H9 (cell line): Measurements from ENCODE around the gene PLSCR4. TPM values are rescaled to one million over a fixed set of nuclear protein-coding genes. Genes with fewer than 3 reads are reported as not detected.
"Not testable (repeated sequence)": the region's sequence is repeated elsewhere in the genome, so short reads cannot be mapped to it uniquely, and the experiment has no call there.

Source experiments
- DNase-seq: peaks from one replicate; pipeline ENCODE4 v3.0.0-alpha.2; 2017
- H2AFZ ChIP-seq: one replicate; pipeline ENCODE4 v1.6.1; 2013; ENCODE audit warnings: mild to moderate bottlenecking, low read length, control low read depth, moderate library complexity
- H2AK5ac ChIP-seq: 2 replicates; pipeline ENCODE4 v1.6.1; 2013; ENCODE audit warnings: low read length, control low read depth, mixed read lengths; ENCODE audit not compliant: insufficient read length
- H2BK120ac ChIP-seq: one replicate; pipeline ENCODE4 v1.6.1; 2013; ENCODE audit warnings: low read depth, mild to moderate bottlenecking, low read length, control low read depth, inconsistent platforms; ENCODE audit not compliant: poor library complexity, severe bottlenecking
- H2BK12ac ChIP-seq: 2 replicates; pipeline ENCODE4 v1.6.1; 2013; ENCODE audit warnings: low read length, control low read depth, mixed read lengths, low read depth; ENCODE audit not compliant: insufficient read length
- H2BK15ac ChIP-seq: 2 replicates; pipeline ENCODE4 v1.6.1; 2013; ENCODE audit warnings: low read depth, low read length, control low read depth
- H2BK20ac ChIP-seq: one replicate; pipeline ENCODE4 v1.6.1; 2013; ENCODE audit warnings: low read depth, mild to moderate bottlenecking, low read length, control low read depth, inconsistent platforms; ENCODE audit not compliant: poor library complexity, severe bottlenecking
- H2BK5ac ChIP-seq: 2 replicates; pipeline ENCODE4 v1.6.1; 2013; ENCODE audit warnings: low read length, control low read depth, mixed read lengths; ENCODE audit not compliant: insufficient read length
- H3K14ac ChIP-seq: 2 replicates; pipeline ENCODE4 v1.6.1; 2013; ENCODE audit warnings: low read length, control low read depth; ENCODE audit not compliant: insufficient read depth
- H3K18ac ChIP-seq: 2 replicates; pipeline ENCODE4 v1.6.1; 2013; ENCODE audit warnings: low read depth, mild to moderate bottlenecking, mixed read lengths, low read length, control low read depth; ENCODE audit not compliant: insufficient read length
- H3K23ac ChIP-seq: 2 replicates; pipeline ENCODE4 v1.6.1; 2013; ENCODE audit warnings: low read length, control low read depth, mixed read lengths, low read depth; ENCODE audit not compliant: insufficient read length
- H3K23me2 ChIP-seq: 2 replicates; pipeline ENCODE4 v1.6.1; 2013; ENCODE audit warnings: low read depth, mild to moderate bottlenecking, mixed read lengths, low read length, control low read depth; ENCODE audit not compliant: insufficient read length, poor library complexity, severe bottlenecking
- H3K27ac ChIP-seq: 2 replicates; pipeline ENCODE4 v1.5.1; 2013; ENCODE audit warnings: low read length, control low read depth, mixed read lengths, low read depth; ENCODE audit not compliant: insufficient read length
- H3K27me3 ChIP-seq: 2 replicates; pipeline ENCODE4 v1.6.1; 2013; ENCODE audit warnings: low read length, control low read depth, inconsistent platforms; ENCODE audit not compliant: insufficient read depth
- H3K4ac ChIP-seq: 2 replicates; pipeline ENCODE4 v1.6.1; 2013; ENCODE audit warnings: low read depth, mild to moderate bottlenecking, control low read depth, inconsistent platforms, low read length, moderate library complexity
- H3K4me1 ChIP-seq: 2 replicates; pipeline ENCODE4 v1.6.1; 2013; ENCODE audit warnings: low read length, control low read depth, inconsistent platforms; ENCODE audit not compliant: insufficient read depth
- H3K4me2 ChIP-seq: 2 replicates; pipeline ENCODE4 v1.6.1; 2013; ENCODE audit warnings: low read length, control low read depth, mixed read lengths; ENCODE audit not compliant: insufficient read length, insufficient read depth
- H3K56ac ChIP-seq: 2 replicates; pipeline ENCODE4 v1.6.1; 2013; ENCODE audit warnings: low read depth, mild to moderate bottlenecking, mixed read lengths, low read length, control low read depth; ENCODE audit not compliant: insufficient read length
- H3K79me1 ChIP-seq: 2 replicates; pipeline ENCODE4 v1.6.1; 2013; ENCODE audit warnings: low read depth, mild to moderate bottlenecking, moderate library complexity, low read length, control low read depth, inconsistent platforms; ENCODE audit not compliant: insufficient read depth, poor library complexity, severe bottlenecking
- H3K79me2 ChIP-seq: 2 replicates; pipeline ENCODE4 v1.6.1; 2013; ENCODE audit warnings: low read length, control low read depth, inconsistent platforms; ENCODE audit not compliant: insufficient read depth
- H3K9ac ChIP-seq: 2 replicates; pipeline ENCODE4 v1.6.1; 2013; ENCODE audit warnings: low read length, control low read depth, mixed read lengths; ENCODE audit not compliant: insufficient read length; ENCODE audit errors: extremely low read depth
- H3K9me3 ChIP-seq: one replicate; pipeline ENCODE4 v1.6.1; 2013; ENCODE audit warnings: low read depth, low read length, inconsistent platforms; ENCODE audit not compliant: control insufficient read depth
- H3T11ph ChIP-seq: one replicate; pipeline ENCODE4 v1.6.1; 2013; ENCODE audit warnings: mild to moderate bottlenecking, low read length, control low read depth, inconsistent platforms
- H4K20me1 ChIP-seq: one replicate; pipeline ENCODE4 v1.6.1; 2013; ENCODE audit not compliant: control insufficient read depth, insufficient read length, insufficient read depth
- H4K5ac ChIP-seq: 2 replicates; pipeline ENCODE4 v1.6.1; 2013; ENCODE audit warnings: low read depth, mild to moderate bottlenecking, mixed read lengths, low read length, control low read depth; ENCODE audit not compliant: insufficient read length
- H4K8ac ChIP-seq: replicated peaks from 2 replicates; pipeline ENCODE4 v1.6.1; 2013; ENCODE audit warnings: low read length, control low read depth, mixed read lengths, low read depth; ENCODE audit not compliant: insufficient read length
- H4K91ac ChIP-seq: 2 replicates; pipeline ENCODE4 v1.6.1; 2013; ENCODE audit warnings: low read depth, mild to moderate bottlenecking, moderate library complexity, mixed read lengths, low read length, control low read depth; ENCODE audit not compliant: insufficient read length
- H3K27ac Mint-ChIP-seq, 3 experiments: 2 replicates in 2 of 3; 3 replicates in 1 of 3; pipeline ENCODE4 v1.8.0; 2020 to 2021; ENCODE audit warnings: mixed read lengths in 3 of 3, mild to moderate bottlenecking in 1 of 3, moderate library complexity in 1 of 3
- H3K27me3 Mint-ChIP-seq: 2 replicates; pipeline ENCODE4 v1.8.0; 2021; ENCODE audit warnings: low read depth, mild to moderate bottlenecking, moderate library complexity, mixed read lengths
- H3K36me3 Mint-ChIP-seq, 3 experiments: 2 replicates in 2 of 3; 3 replicates in 1 of 3; pipeline ENCODE4 v1.8.0; 2020 to 2021; ENCODE audit warnings: low read depth in 3 of 3, mixed read lengths in 3 of 3; ENCODE audit not compliant: insufficient read depth in 1 of 3
- H3K4me1 Mint-ChIP-seq, 2 experiments: 2 replicates each; pipeline ENCODE4 v1.8.0; 2020; ENCODE audit warnings: mixed read lengths in 2 of 2
- H3K4me3 Mint-ChIP-seq, 2 experiments: 2 replicates in 1 of 2; 3 replicates in 1 of 2; pipeline ENCODE4 v1.8.0; 2020 to 2021; ENCODE audit warnings: mild to moderate bottlenecking in 2 of 2, mixed read lengths in 2 of 2, moderate library complexity in 1 of 2
- H3K9me3 Mint-ChIP-seq, 2 experiments: 2 replicates in 1 of 2; 3 replicates in 1 of 2; pipeline ENCODE4 v1.8.0; 2020; ENCODE audit warnings: mild to moderate bottlenecking in 2 of 2, mixed read lengths in 2 of 2, moderate library complexity in 1 of 2
- WGBS: extraction: QIAGEN DNeasy Blood & Tissue Kit; methylation state at CpG from one replicate; pipeline ENCODE4 v1.1.7; 2013; ENCODE audit warnings: missing lambda C conversion rate, low lambda C conversion rate, mixed read lengths; ENCODE audit not compliant: insufficient read length; ENCODE audit errors: extremely low coverage; 5-methylcytosine and 5-hydroxymethylcytosine counted together
- total RNA-seq: library from RNA; stranded (reverse); gene quantifications from 2 replicates; pipeline ENCODE4 v1.2.1, GENCODE V29; 2021
- TF ChIP-seq, protein P1 (sequence below): fragments of 200-600 bp; sonication (generic); conservative IDR thresholded peaks from 3 replicates; pipeline ENCODE4 v1.8.0; 2021; ENCODE audit warnings: antibody characterized with exemption, mild to moderate bottlenecking

Gene PLSCR4
- total RNA-seq, 1 experiment from 2014 or later = 1.2 TPM

DNA sequence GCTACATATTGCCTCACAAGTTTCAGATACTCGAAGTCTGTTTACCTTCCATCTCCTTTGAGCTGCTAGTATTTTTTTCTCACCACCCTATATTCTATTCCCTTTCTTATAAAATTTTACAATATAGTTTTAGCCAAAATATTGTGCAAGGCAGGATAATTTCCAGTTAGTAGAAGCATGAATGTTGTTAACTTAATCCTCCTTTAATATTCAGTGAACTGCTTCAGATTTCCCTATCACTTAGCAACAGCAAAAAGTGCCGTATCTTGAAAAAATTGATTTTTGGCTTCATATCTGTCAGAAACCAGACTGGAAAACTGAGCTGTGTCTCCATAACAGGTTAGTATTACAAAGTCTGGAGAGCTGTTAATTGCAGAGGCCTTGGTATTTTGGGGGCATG, 24.0 kb downstream of the PLSCR4 start:
- H4K20me1 ChIP-seq = no peaks in the 10 kb centered on the region
- H3K79me2 ChIP-seq = no peaks in the 10 kb centered on the region
- Mint-ChIP-seq H3K4me3 (no peak overlapping the region), H3K4me1 (peaks cover 15 to 22% of the 10 kb centered on the region in 2 experiments), H3K27ac (0 out of 7 replicates have a peak overlapping the region, but pooled peaks of 1 of the 3 experiments have one; percentile 59), H3K36me3 (peaks cover 0 to 5% (median 2%) of the 10 kb centered on the region in 3 experiments; a peak in 2 of 7 replicates), H3K9me3 (peaks cover 0 to 2% of the 10 kb centered on the region in 2 experiments; a peak in 2 of 5 replicates), H3K27me3 (no peaks in the 10 kb centered on the region)
- no peak overlapping the region for H2BK12ac ChIP-seq
- no peak overlapping the region for H2BK15ac ChIP-seq
- no peaks in the 10 kb centered on the region for H3K27me3 ChIP-seq
- H3K56ac ChIP-seq = no peak overlapping the region
- H3K79me1 ChIP-seq = no peaks in the 10 kb centered on the region
- H2AK5ac ChIP-seq = no peak overlapping the region
- no peaks in the 10 kb centered on the region; the same call in 1 of the 2 replicates for H3K4me1 ChIP-seq
- no peak overlapping the region for H3K18ac ChIP-seq
- no peak overlapping the region for H2BK20ac ChIP-seq
- H3K23me2 ChIP-seq = no peaks in the 10 kb centered on the region
- no peak overlapping the region for H4K5ac ChIP-seq
- no peak overlapping the region for H3K14ac ChIP-seq
- no peak overlapping the region for H3K27ac ChIP-seq
- no peak overlapping the region for H3K9ac ChIP-seq
- no peak overlapping the region for H3K23ac ChIP-seq
- H3T11ph ChIP-seq = no peak overlapping the region
- no peak overlapping the region for H3K4ac ChIP-seq
- WGBS = no CpG with 5 or more reads among the region's 2 CpGs
- H4K91ac ChIP-seq = no peak overlapping the region
- DNase-seq = no peak
- no peak overlapping the region for H2BK5ac ChIP-seq
- no peak overlapping the region for H3K4me2 ChIP-seq
- no peak overlapping the region for H2AFZ ChIP-seq
- TF ChIP-seq, protein P1, sequence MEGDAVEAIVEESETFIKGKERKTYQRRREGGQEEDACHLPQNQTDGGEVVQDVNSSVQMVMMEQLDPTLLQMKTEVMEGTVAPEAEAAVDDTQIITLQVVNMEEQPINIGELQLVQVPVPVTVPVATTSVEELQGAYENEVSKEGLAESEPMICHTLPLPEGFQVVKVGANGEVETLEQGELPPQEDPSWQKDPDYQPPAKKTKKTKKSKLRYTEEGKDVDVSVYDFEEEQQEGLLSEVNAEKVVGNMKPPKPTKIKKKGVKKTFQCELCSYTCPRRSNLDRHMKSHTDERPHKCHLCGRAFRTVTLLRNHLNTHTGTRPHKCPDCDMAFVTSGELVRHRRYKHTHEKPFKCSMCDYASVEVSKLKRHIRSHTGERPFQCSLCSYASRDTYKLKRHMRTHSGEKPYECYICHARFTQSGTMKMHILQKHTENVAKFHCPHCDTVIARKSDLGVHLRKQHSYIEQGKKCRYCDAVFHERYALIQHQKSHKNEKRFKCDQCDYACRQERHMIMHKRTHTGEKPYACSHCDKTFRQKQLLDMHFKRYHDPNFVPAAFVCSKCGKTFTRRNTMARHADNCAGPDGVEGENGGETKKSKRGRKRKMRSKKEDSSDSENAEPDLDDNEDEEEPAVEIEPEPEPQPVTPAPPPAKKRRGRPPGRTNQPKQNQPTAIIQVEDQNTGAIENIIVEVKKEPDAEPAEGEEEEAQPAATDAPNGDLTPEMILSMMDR = no peak
- no peak overlapping the region for H4K8ac ChIP-seq
- H2BK120ac ChIP-seq = no peak overlapping the region
- H3K9me3 ChIP-seq = no peaks in the 10 kb centered on the region

DNA sequence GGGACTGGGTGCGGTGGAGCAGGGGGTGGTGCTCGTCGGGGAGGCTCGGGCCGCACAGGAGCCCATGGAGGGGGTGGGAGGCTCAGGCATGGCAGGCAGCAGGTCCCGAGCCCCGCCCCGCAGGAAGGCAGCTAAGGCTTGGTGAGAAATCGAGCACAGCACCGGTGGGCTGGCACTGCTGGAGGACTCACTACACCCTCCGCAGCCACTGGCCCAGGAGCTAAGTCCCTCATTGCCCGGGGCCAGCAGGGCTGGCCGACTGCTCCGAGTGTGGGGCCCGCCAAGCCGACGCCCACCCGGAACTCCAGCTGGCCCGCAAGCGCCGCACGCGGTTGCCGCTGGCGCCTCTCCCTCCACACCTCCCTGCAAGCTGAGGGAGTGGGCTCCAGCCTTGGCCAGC, 25.4 kb downstream of the PLSCR4 start:
- H3T11ph ChIP-seq, H3K27me3 ChIP-seq, H4K20me1 ChIP-seq, H3K23me2 ChIP-seq, H2BK120ac ChIP-seq, H2BK5ac ChIP-seq, H2BK15ac ChIP-seq, H3K36me3 Mint-ChIP-seq, H3K79me2 ChIP-seq, H4K8ac ChIP-seq, H2AK5ac ChIP-seq, DNase-seq, H2BK12ac ChIP-seq, H2BK20ac ChIP-seq, H3K9ac ChIP-seq, H3K4ac ChIP-seq, H3K14ac ChIP-seq, H3K4me2 ChIP-seq, H3K27ac Mint-ChIP-seq, H3K9me3 ChIP-seq, H2AFZ ChIP-seq, H3K27ac ChIP-seq, H3K23ac ChIP-seq, H4K5ac ChIP-seq, H4K91ac ChIP-seq, H3K9me3 Mint-ChIP-seq, H3K56ac ChIP-seq, H3K27me3 Mint-ChIP-seq, H3K79me1 ChIP-seq, H3K4me3 Mint-ChIP-seq, H3K18ac ChIP-seq, H3K4me1 ChIP-seq: not testable (repeated sequence)
- no CpG with 5 or more reads among the region's 25 CpGs for WGBS
- peaks cover 15 to 22% of the 10 kb centered on the region in 2 experiments for H3K4me1 Mint-ChIP-seq
